NCI-H226 (cell line): ENCODE measurements around the gene EMX1.

Source experiments
- DNase-seq: peaks from one replicate; pipeline ENCODE4 v3.0.0-alpha.2; 2015

EMX1 gene

GRCh38 chr2:72926368-72926767, 9.0 kb downstream of the EMX1 start:
- no peak for DNase-seq

GRCh38 chr2:72926811-72927465, 9.6 kb downstream of the EMX1 start:
- DNase-seq, result no peak

DNA sequence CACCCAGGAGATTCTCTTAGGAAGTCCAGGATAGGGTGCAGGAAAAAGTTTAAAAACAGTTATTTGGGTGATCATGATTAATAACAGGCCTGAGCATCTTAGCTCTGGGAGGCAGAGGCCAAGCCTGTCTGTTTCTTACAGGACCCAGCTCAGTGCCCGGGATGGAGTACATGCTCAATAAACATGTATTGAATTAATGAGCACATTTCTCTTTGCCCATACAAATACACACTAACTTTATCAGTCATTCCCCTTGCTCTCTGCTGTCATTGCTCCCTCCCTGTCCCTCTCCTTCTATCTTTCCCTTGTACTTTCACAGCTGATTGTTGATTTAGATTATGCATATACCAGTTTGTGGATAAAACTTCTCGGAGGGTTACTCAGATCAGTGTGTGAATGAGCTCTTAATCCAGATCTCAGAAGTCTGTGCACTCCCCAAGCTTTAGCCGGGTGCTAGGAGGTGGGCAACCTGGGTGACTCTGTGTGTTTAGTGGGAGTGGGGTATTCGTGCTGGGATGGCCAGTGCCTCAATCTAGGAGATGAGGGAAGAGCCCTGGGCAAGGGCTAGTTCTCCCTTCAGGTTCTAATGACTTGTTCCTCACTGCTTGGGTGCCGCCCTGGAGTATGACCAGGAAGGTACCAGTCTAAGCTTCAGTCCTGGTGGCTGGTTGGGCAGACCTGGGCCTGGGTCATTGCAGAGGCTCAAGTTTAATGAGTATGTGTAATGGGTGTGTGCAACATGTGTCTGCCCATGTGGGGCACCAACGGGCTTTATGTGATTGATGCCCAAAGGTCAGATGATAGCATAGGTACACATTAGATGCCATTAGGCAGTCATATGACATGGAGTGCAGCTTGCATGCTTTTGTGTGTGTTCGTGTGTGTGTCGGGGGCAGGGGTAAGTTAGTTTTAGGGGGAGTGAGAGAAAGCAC, 10.6 kb downstream of the EMX1 start:
- no peak for DNase-seq

DNA sequence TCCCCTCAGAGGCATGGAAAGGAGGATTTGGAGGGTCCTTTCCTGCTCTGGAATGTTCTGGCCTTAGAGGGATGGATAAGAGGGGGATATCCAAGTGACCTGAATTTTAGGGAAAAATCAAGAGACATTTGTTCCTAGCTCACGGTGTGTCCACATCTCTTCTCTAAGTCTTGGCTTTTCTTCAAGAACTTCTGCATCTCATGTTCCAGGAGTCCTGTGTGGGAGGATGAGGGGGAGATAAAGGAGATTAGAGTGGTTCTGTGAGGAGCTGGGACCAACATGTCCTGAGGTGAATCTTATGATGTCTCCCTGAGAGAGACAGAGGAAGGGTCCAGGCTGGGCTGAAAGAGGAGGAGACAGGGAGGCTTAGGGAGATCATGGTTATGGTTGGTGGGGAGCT, 11.7 kb downstream of the EMX1 start:
- DNase-seq, result no peak

DNA sequence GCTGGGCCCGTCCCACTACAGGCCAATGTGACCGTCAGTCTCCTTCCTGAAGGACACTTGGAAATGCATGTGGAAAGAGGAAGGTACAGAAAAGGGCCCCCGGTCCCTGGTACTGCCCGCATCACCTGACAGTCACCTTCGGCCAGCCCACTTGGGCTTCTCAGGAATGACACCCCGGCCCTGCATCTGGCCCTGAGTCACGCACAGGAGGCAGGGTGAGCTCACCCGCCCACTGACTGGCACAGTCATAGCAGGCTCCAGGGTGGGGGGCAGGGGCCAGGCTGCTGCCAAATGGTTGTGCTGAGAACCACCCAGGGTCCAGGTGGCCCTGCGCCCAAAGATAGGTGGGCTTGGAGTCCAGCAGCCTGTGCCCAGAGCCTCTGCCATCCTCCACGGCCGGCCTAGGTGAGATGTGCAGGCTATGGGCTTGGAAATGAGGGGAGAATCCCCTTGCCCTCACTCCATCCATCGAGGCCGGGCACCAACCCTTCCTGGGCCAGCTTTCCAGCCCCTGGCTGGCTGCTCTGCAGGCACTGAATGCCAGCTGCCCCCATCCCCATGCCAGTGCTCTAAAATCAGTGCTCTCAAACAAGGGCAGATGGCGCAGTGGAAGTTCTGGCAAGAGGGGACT, 14.1 kb downstream of the EMX1 start:
- DNase-seq, result peak; percentile 45

- DNase-seq, result no peak
Observed at GRCh38 chr2:72932045-72932740, 14.9 kb downstream of the EMX1 start.

GRCh38 chr2:72932805-72933204, 15.5 kb downstream of the EMX1 start:
- DNase-seq, result no peak

DNA sequence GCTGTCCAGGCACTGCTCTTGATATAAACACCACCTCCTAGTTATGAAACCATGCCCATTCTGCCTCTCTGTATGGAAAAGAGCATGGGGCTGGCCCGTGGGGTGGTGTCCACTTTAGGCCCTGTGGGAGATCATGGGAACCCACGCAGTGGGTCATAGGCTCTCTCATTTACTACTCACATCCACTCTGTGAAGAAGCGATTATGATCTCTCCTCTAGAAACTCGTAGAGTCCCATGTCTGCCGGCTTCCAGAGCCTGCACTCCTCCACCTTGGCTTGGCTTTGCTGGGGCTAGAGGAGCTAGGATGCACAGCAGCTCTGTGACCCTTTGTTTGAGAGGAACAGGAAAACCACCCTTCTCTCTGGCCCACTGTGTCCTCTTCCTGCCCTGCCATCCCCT, 15.9 kb downstream of the EMX1 start:
- no peak for DNase-seq

- DNase-seq, result no peak
Observed at GRCh38 chr2:72933646-72934151, 16.4 kb downstream of the EMX1 start.

- DNase-seq, result no peak
Observed at GRCh38 chr2:72934683-72935610, 17.6 kb downstream of the EMX1 start.

GRCh38 chr2:72935611-72935957, 18.3 kb downstream of the EMX1 start:
- no peak for DNase-seq

GRCh38 chr2:72936660-72937355, 19.5 kb downstream of the EMX1 start:
- DNase-seq, result no peak

DNA sequence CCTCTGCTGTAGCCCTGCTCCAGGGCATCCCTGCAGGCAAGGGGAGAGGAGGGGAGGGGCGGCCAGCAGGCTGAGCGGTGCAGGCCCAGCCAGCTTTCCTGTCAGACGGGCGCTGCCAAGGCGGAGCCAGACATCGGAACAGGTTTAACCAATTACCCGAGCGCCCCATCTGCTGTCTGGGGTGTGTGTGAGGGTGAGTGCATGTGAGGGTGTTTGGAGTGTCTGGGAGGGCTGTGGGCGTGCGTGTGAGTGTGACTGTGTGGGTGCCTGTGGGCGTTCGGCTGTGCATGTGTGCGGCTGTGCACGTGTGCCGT, 20.0 kb downstream of the EMX1 start:
- no peak for DNase-seq

DNA sequence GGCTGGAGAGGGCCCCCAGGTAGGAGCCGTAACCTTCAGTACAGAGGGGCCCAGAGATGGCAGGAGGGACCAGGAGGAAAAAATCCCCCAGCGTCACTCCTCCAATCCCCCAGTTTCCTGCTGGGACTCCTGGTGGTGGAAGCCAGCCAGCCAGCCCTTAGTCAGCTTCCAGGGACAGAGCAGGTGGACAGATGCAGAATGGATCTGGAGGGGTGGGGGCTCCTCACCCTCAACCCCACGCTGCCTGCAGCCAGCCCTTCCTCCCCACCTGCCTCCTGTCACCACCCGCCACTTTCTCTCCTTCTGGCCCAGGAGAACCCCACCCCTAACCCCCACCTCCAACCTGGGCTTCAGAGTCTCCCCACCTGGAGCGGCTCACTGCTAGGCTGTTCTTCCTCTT, 21.1 kb downstream of the EMX1 start:
- DNase-seq, result no peak

- no peak for DNase-seq
Observed at GRCh38 chr2:72940361-72940760, 23.0 kb downstream of the EMX1 start.

- no peak for DNase-seq
Observed at GRCh38 chr2:72940786-72941185, 23.5 kb downstream of the EMX1 start.

DNA sequence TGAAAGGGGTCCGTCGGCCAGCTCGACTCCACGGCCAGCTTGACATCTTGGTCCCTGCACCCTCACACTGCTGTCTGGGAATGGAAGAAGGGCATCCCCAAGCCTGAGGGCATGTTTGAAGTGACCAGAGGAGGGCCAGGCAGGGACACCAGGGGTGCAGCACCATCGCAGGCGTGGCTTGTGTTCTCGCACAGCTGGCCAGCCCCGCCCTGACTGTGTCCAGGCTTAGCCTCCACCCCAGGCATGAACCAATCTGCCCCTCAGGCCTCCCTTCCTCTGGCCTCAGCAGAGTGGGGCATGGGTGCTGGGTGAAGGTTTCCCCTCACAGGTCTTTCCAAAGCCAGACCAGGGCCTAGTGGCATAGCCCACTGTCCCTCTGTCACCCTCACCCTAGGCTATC, 25.0 kb downstream of the EMX1 start:
- DNase-seq, result no peak

- no peak for DNase-seq
Observed at GRCh38 chr2:72942881-72943418, 25.6 kb downstream of the EMX1 start.

DNA sequence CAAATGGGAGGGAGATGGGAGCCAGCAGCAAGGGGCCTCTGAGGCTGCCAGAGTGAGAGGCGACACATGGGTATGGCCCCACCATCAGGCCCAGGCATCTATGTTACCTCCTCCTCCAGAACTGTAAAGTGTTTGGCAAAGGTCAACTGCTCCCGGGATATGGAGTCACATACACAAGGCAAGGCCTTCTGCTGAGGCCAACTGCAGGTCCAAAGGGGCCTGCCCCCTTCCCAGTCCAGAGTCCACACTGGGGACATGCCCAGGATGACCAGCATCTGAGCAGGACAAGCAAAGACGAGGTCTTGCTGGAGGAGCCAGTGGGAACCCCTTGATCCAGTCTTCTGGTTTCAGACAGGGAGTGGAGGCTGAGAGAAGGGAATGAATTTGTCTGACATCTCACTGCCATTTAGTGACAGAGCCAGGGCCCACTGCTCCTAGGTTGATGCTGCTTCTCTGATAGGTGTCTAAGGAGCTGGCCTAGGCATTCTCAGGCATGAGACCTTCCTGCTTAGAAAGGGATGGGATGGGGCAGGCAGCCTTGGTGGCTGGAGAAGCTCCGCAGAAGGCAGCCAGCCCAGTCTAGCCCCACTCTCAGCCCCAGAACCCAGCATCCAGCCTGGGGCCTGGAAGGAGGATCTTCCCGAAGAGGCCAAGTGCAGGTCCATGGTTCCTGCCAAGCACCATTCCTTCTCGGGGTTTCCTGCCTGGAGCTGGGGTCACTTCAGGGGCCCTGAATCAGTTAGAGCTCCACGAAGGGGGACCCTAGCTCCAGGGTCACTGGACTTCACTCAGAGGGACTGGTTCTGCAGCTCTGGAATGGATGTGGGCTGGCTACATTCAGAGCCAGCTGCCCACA, 26.4 kb downstream of the EMX1 start:
- no peak for DNase-seq

DNA sequence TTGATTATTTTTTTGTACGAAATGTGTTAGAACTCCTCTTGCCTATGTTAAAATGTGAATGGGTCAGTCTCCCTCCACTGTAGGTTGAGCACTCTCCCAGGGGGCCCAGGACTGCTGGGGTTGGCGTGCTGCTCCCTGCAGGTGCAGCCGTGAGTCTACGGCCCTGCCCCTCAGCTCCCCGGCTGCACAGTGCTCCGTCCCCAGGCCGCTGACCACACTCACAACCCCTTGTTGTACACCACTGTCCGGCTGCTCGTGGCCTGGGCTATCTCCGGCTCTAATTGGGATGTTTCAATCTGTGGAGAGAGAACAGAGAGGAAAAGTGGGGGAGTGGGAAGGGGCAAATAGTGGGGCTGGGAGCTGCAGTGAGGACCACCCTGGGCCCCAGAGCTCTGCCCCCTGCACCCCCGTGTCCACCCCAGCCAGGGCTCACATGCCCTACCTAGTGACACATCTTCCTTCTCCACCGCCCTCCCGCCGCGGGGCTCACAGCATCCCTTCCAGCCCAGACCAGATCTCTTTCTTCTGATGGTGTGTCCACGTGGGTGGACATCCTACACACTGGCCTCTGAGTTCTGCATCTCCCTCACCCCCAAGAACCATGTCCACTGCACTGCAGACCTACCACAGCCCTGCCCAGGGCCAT, 27.6 kb downstream of the EMX1 start:
- DNase-seq, result no peak
